Stimulated activated CD8-positive, alpha-beta memory T cell treated with anti-CD3 and anti-CD28 coated beads, Interleukin-4, amount 100 ng/mL, for 4 hours (primary cell): Measurements from ENCODE around the gene RNF126.
"Not testable (repeated sequence)": the region's sequence is repeated elsewhere in the genome, so short reads cannot be mapped to it uniquely, and the experiment has no call there.

ENCODE experiments used
- DNase-seq, 2 donors: peaks; one replicate each; pipeline ENCODE4 v3.0.0-alpha.2; 2020; ENCODE audit warnings: low read depth in 2 of 2, low spot score in 1 of 2

The RNF126 gene

DNA sequence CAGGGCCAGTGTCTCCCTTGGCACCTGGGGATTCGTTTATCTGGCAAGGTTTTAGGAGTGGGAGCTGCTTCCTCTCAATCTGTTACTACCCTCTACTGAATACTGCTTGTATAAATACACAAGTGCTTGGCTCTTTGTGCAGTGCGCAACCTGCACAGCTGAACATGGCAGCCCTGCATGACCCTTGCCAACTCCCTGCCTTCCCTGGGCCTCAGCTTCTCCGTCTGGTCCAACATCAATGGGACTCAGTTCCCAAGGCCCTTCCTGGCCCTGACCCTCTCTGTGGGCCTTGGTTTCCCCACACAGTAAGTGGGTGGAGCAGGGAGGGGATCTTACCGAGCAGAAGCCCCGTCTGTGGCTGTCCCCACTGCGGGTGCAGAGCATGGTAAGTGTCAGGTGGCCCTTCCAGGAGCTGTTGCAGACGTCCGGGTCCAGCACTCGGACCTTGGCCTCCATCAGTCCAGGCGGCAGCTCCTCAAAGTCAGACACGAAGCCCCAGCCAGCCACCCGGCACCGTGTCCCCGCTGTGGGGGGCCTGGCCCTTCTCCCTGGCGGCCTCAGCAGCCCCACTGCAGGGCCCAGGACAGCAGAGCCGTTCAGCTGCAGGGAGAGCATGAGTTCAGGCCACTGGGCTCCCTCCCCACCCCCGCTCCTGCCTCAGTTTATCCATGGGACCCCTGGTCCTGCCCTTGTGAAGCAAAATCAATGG, 23.7 kb upstream of the RNF126 start:
- DNase-seq, result no peak

- no peak for DNase-seq
Measured at GRCh38 chr19:685454-685931, 22.5 kb upstream of the RNF126 start.

GRCh38 chr19:682678-683320, 19.8 kb upstream of the RNF126 start:
- no peak for DNase-seq

DNA sequence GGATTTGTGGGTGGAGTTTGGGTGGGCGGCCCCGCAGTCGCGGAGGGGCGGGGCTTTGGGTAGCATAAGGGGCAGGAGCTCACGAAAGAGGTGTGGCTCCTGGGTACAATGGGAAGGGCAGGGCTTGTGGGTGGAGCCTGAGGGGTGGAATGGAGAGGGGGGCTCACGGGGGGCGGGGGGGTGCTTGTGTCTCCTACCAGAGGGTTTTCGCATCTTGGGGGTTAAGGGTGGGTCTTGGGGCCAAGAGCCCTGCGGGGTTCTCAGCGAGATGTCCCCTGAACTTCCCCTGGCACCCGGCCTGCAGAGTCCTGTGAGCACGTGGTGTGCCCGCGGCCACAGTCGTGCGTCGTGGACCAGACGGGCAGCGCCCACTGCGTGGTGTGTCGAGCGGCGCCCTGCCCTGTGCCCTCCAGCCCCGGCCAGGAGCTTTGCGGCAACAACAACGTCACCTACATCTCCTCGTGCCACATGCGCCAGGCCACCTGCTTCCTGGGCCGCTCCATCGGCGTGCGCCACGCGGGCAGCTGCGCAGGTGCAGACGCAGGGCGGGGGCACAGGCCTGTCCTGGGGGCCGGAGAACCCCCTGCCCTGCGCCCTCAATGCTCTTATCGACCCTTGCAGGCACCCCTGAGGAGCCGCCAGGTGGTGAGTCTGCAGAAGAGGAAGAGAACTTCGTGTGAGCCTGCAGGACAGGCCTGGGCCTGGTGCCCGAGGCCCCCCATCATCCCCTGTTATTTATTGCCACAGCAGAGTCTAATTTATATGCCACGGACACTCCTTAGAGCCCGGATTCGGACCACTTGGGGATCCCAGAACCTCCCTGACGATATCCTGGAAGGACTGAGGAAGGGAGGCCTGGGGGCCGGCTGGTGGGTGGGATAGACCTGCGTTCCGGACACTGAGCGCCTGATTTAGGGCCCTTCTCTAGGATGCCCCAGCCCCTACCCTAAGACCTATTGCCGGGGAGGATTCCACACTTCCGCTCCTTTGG, 18.3 kb upstream of the RNF126 start:
- DNase-seq, result no peak

- peak; percentile 97 to 100 for DNase-seq
Measured at GRCh38 chr19:680287-681028, 17.4 kb upstream of the RNF126 start.

- DNase-seq, result no peak
Measured at GRCh38 chr19:679418-680286, 16.6 kb upstream of the RNF126 start.

DNA sequence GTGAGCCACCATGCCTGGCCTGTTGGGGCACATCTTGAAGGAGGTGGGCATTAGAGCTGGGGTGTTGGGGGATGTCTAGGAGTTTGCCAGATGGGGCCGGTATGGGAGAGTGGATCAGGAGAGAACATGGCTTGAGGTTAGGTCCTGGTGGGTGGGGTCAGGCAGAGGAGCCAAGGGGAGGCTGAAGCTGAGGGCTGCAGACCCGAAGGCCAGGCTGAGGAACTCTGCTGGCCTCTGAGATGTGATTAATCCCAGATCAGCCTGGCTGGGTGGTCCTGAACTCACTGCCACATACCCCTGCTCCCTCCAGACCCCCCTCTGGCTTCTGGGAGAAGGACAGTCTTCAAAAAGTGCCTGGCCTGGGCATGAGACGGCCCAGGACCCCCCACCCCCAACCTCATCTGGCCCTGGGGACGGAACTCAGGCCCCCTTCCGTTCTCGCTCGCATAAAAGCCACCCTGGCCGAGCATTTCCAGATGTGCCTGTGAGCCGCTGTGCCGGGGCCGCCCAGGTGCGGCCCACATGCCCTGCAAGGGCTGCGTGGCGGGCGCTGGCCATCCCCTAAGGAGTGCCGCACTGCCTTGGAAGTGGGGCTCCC, 15.9 kb upstream of the RNF126 start:
- DNase-seq, result no peak

DNA sequence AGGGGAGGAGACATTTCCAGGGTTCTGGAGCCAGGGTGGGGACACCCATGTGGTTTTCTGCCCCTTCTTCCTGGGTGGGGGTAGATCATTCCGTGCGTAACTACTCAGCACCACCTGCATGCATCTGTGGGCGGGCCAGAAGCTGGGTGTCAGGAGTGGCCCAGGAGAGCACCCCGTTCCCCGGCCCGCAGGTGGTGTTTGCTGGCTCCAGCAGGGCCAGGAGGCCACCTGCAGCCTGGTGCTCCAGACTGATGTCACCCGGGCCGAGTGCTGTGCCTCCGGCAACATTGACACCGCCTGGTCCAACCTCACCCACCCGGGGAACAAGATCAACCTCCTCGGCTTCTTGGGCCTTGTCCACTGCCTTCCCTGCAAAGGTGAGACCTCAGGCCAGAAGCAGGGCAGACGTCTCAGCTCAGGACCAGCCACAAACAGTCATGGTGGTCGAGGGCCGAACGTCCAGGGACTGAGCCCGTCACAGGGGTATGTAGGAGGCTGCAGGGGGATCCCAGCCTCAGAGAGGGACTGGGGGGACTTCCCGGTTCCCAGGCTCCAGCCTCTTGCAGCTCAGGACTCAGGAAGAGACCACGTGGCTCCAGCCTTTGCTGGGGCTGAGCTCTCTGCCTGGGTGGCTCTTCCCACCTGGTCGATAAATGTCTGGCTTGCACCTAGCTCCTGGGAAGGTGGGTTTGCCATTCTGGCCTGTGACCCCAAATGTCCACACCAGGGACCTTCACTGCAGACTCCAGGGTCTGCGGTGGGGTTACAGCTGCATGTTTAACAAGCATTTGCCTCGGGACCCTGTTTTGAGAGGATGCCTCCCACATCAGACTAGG, 14.8 kb upstream of the RNF126 start:
- no peak for DNase-seq

DNA sequence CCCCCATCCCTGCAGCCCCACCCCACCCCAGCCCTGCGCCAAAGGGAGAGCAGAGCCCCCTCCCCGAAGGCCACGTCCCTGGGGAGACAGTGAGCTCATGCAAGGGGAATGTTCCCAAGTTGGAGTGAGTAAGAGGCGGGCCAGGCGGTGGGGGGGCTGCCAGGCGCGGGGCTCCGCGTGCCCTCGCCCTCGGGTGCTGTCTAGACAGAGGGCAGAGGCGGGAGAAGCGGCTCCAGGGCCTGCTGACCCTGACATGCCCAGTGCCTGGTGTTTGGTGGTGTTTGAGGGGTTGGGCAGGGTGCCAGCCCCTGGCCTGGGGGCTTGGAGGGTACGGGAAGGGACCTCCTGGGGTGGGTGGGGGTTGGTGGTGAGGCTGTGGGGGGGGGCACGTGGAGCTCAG, 14.2 kb upstream of the RNF126 start:
- no peak for DNase-seq

DNA sequence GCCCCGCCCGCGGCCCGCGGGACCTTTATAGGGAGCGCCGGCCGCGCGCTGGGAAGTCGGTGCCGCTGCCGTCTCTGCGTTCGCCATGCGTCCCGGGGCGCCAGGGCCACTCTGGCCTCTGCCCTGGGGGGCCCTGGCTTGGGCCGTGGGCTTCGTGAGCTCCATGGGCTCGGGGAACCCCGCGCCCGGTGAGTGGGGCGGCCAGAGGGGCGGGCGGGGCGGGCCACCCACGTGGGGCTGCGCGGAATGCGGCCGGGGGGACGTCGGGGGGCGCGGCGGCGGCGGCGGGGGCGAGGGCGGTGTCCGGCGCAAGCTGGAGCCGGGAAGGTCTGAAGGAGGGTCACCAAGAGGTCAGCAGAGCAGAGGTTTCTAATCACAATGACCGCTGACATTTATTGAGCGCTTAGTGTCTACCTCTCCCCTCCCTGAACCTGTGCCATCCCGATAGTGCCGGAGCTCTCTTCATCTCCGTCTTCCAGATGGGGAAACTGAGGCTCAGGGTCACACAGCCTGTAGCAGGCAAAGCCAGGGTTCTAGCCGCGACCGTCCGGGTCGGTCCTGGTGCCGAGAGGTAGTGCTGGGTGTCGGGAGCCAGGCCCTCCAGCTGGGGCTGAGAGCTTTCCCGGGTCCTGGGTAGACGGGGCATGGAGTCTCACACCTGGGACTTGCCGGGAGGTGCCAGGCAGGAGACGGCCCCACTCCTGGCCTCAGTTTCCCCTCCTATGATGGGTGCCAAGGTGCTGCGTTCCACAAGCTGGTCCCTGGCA, 13.5 kb upstream of the RNF126 start, which contains the start of gene FSTL3:
FSTL3 (plus strand) TSS at position 54 of the 767 bp plus-strand sequence; CDS start at position 86, 32 bp downstream.
- DNase-seq, result no peak

DNA sequence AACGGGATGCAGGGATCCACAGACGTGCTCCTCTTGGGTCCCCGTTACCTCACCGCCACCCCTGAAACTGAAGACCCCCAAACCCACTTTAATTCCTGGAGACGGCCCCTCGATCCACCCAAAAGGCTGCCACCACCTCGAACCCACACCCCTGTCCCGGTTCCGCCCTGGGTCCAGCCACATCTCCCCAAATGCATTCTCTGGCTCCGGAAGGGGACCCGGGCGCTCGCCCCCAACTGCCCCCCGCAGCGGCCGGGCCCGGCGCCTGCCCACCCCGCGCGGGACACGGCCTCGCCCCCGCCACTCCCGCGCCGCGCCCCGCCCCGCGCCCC, 13.0 kb upstream of the RNF126 start:
- no peak for DNase-seq

DNA sequence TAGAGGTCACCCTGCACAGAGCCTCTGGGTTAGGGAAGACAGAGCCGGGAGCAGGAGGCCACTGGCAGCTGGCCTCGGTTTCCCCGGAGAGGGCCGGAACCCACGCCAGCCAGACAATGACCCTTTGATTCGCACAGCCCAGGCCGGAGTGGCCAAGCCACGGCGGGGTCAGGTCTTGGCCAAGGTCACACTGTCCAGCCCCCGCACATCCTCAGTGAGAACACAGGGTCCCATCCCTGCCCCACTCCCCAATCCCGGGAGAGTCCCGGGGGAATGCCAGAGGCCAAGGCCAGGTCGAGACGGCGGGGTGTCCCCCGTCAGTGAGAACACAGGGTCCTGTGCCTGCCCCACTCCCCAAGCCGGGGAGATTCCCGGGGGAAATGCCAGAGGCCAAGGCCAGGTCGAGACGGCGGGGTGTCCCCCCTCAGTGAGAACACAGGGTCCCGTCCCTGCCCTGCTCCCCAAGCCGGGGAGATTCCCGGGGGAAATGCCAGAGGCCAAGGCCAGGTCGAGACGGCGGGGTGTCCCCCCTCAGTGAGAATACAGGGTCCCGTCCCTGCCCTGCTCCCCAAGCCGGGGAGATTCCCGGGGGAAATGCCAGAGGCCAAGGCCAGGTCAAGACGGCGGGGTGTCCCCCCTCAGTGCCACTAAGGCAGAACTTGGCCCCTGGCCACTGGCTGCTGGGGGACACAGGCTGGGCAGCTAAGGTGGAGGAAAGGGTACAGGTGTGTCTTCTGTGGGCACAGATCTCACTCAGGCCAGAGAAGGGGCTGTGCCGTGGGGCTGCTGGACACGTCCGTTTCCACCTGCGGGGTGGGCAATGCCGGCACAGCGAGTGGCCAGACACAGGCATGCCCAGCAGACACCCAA, 11.5 kb upstream of the RNF126 start:
- no peak for DNase-seq

- DNase-seq, result no peak
Measured at GRCh38 chr19:670609-671075, 7.6 kb upstream of the RNF126 start.

DNA sequence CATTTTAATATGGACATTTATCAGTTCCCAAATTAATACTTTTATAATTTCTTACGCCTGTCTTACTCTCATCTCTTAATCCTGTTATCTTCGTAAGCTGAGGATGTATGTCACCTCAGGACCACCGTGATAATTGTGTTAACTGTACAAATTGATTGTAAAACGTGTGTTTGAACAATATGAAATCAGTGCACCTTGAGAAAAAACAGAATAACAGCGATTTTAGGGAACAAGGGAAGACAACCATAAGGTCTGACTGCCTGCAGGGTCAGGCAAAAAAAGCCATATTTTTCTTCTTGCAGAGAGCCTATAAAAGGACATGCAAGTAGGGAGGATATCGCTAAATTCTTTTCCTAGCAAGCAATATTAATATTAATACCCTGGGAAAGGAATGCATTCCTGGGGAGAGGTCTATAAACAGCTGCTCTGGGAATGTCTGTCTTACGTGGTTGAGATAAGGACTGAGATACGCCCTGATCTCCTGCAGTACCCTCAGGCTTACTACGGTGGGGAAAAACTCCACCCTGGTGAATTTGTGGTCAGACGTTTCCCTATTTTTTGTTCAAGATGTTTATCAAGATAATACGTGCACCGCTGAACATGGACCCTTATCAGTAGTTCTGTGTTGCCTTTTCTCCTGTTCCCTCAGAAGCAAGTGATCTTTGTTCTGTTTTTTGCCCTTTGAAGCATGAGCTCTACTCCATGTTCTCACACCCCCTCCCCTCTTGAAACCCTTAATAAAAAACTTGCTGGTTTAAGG, 5.8 kb upstream of the RNF126 start:
- DNase-seq, result not testable (repeated sequence)

DNA sequence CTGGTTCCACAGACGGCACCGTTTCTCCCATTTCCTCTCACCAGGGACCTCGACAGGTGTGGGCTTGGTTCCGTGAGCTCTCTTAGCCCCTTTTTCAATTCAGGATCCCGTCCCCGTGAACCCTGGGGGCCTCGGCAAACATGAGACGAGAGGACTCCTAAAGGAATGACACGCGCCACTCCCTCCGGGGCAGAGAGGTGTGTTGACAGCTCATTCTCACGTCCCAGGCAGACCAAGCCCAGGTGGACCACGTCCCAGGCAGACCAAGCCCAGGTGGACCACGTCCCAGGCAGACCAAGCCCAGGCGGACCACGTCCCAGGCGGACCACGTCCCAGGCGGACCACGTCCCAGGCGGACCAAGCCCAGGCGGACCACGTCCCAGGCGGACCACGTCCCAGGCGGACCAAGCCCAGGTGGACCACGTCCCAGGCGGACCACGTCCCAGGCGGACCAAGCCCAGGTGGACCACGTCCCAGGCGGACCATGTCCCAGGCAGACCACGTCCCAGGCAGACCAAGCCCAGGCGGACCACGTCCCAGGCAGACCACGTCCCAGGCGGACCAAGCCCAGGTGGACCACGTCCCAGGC, 4.1 kb upstream of the RNF126 start:
- DNase-seq, result not testable (repeated sequence)
